HG03045 (cell line): ENCODE results near the gene KLK1.
"Not testable (repeated sequence)": the region's sequence is repeated elsewhere in the genome, so short reads cannot be mapped to it uniquely, and the experiment has no call there.

Source experiments
- ATAC-seq: cut with Tn5 transposase; IDR thresholded peaks from one replicate; pipeline ENCODE4 v1.9.1; 2021; ENCODE audit warnings: mild to moderate bottlenecking, moderate library complexity; ENCODE audit not compliant: unreplicated experiment

The KLK1 gene

GRCh38 chr19:50770164-50770563 is 53.4 kb downstream of the KLK1 start, which contains the start of gene GPR32:
TSS of gene GPR32 (plus strand) at chr19:50770464. CDS start at chr19:50770601, 137 bp downstream.
- ATAC-seq = not testable (repeated sequence)
